GM10847 (cell line): ENCODE measurements around the gene TET2.

ENCODE experiments used
- POLR2A ChIP-seq: IDR thresholded peaks from 2 replicates; pipeline ENCODE4 v1.6.1; 2011; ENCODE audit not compliant: insufficient read length; ENCODE audit errors: extremely low read depth

The TET2 gene

DNA sequence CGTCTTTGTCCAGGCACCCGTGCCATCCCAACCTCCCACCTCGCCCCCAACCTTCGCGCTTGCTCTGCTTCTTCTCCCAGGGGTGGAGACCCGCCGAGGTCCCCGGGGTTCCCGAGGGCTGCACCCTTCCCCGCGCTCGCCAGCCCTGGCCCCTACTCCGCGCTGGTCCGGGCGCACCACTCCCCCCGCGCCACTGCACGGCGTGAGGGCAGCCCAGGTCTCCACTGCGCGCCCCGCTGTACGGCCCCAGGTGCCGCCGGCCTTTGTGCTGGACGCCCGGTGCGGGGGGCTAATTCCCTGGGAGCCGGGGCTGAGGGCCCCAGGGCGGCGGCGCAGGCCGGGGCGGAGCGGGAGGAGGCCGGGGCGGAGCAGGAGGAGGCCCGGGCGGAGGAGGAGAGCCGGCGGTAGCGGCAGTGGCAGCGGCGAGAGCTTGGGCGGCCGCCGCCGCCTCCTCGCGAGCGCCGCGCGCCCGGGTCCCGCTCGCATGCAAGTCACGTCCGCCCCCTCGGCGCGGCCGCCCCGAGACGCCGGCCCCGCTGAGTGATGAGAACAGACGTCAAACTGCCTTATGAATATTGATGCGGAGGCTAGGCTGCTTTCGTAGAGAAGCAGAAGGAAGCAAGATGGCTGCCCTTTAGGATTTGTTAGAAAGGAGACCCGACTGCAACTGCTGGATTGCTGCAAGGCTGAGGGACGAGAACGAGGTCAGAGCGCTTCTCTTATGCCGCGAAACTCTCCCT, at the start of gene TET2:
Gene TET2, plus strand, starts transcription at position 601 of the 740 bp plus-strand sequence. CDS start 87,067 bp downstream, outside the sequence.
- TF ChIP-seq POLR2A: peak; percentile 44

GRCh38 chr4:105102016-105102415, 44.7 kb upstream of the TET2 start:
- no peak for TF ChIP-seq POLR2A

DNA sequence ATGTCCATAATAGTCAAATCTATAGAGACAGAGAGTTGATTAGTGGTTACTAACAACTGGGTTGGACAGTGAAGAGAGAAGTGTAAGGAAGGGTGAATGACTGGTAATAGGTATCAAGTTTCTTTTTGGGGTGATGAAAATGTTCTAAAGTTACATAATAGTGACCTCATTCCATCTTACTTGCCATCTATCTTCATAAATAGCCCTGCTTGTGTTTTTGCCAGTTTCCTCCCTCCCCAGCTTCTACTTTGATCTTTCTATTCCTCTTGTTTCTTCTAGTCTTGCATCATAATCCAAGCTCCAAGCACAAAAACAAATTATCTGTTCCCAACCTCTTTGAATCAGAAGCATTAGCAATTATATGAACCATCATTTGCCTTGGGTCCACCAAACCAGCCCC, 40.2 kb upstream of the TET2 start:
- no peak for TF ChIP-seq POLR2A

DNA sequence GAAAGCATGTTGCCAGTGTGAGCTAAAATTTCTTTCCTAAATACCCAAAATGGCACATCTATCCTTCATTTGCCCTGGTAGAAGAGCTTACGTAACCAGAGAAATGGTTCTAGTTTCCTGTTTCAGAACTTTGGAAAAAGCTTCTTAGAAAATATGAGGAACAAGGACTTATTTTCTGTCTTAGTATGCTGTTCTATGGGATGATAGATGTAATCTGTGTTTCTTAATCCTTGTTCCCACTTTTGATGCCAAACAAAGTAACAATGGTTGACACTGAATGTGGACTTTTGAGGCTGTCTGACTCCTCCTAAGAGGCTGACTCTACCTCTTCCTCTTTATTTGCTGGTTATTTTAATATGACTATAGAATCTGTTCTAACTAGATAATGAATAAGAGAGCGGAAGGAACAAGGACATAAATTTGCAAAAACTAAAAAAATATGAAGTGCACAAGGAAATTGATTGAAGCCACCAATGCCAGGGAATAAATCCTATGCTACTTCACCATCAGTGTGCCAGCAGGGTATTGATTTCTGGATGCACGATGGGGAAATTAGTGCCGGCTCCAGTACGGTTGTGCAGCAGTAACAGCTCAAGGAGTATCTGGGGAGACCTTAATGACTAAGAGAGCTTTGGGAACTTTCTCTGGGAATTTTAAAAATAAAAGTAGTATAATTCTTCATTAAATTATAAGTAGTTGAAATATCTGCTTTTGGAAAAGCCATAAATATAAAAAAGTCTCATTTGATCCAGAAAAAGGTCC, 39.4 kb upstream of the TET2 start:
- no peak for TF ChIP-seq POLR2A

GRCh38 chr4:105108971-105109370, 37.7 kb upstream of the TET2 start:
- TF ChIP-seq POLR2A: no peak

DNA sequence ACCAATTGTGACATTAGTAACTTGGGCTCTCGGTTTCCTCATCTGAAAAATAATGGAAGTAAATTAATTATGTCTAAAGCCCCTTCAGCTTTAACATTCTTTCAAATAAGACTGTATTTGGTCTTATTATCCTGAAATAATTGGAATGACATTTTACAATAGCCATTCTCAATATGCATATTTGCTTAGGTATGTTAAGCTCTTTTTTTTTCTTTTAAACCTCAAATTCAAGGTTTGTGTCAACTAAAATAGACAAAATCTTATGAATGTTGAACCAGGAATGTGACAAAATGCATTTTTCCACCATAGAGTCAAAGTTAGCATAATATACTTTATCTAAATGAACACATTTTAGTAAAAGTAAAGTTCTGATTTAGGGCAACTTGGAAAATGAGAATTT, 34.4 kb upstream of the TET2 start:
- TF ChIP-seq POLR2A: no peak

DNA sequence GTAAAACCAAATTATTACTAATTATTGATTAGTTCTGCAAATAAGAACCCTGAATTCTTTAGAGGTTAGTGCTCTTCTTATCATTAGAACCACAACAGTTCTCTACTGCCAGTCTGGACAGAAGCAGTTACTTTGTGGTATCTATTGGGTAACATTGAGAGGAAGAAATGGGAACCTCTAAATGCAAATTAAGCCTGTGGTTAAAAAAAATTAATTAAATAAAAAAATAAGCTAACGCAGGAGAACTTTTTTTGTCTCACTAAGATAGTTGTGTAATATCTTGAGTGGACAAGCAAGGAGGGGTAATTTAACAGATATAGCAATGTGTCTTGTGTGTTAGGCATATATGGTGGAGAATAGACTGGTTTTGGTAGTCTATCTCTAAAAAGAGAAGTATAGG, 32.9 kb upstream of the TET2 start:
- no peak for TF ChIP-seq POLR2A

GRCh38 chr4:105116616-105117319, 29.9 kb upstream of the TET2 start:
- no peak for TF ChIP-seq POLR2A

GRCh38 chr4:105119356-105119755, 27.3 kb upstream of the TET2 start:
- no peak for TF ChIP-seq POLR2A

GRCh38 chr4:105120626-105121025, 26.1 kb upstream of the TET2 start:
- TF ChIP-seq POLR2A: no peak

- no peak for TF ChIP-seq POLR2A
These were observed 24.3 kb upstream of the TET2 start for GRCh38 chr4:105122350-105122749.

DNA sequence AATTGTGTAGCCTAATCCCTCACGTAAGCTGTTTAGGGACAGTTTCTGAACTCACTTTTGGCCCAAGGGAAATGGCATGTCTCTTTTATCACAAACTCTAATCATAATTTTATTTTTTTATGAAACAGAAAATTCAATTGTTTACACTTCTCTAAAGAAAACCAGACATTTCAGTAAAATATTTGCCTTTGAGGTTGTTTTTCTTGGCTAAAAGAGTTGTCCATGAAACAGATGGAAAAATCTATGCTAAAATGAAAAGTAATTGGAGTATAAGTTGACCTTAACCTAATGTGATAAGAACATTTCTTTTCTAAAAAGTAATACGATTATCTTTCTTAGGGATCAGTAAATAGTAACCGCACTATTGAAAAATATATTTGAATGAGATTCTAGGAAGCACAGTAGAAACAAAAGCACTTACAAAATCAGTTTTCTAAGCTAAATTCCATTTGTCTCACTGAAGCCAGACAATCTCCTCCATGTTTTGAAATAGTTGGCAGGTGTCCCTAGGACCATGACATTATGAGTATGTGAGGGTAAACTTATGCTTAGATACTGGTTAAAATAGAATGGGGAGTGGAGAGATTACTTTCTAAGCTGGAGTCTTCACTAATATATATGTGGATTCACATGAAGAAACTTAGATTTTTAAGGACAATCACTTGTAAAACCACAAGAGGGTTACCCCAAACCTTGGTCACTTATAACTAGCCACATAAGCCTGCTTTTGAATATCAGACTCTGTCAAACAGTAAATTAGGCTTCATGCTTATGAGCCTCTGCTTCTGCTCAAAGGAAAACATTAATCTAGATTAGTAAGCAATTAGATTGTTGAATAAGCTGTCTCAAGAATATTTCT, 20.1 kb upstream of the TET2 start:
- TF ChIP-seq POLR2A: no peak

- TF ChIP-seq POLR2A: no peak
These were observed 19.6 kb upstream of the TET2 start for GRCh38 chr4:105127170-105127445.

- TF ChIP-seq POLR2A: no peak
These were observed 18.5 kb upstream of the TET2 start for GRCh38 chr4:105128208-105128607.
